Loucy (cell line): Measurements from ENCODE around the gene PPDPF.

Experiments
- H2AFZ ChIP-seq: fragments of 200-600 bp; sonication (generic); 2 replicates; pipeline ENCODE4 v1.6.0; 2016; ENCODE audit warnings: antibody characterized with exemption, mild to moderate bottlenecking, low read length, moderate library complexity
- H3F3A ChIP-seq: fragments of 200-600 bp; 2 replicates; pipeline ENCODE4 v1.6.0; 2016; ENCODE audit warnings: antibody characterized with exemption, low read depth, mild to moderate bottlenecking
- H3K27me3 ChIP-seq: fragments of 200-600 bp; sonication (generic); 2 replicates; pipeline ENCODE4 v1.6.1; 2014; ENCODE audit warnings: low read length, mild to moderate bottlenecking; ENCODE audit not compliant: insufficient read depth, poor library complexity, severe bottlenecking
- H3K36me3 ChIP-seq: fragments of 200-600 bp; sonication (generic); 2 replicates; pipeline ENCODE4 v1.6.1; 2016; ENCODE audit warnings: low read length; ENCODE audit not compliant: insufficient read depth
- H3K4me1 ChIP-seq: fragments of 200-600 bp; sonication (generic); 2 replicates; pipeline ENCODE4 v1.5.1; 2014; ENCODE audit warnings: low read length, mild to moderate bottlenecking; ENCODE audit not compliant: insufficient read depth, poor library complexity, severe bottlenecking
- H3K4me2 ChIP-seq: fragments of 200-600 bp; sonication (generic); 2 replicates; pipeline ENCODE4 v1.6.0; 2014; ENCODE audit warnings: antibody characterized with exemption, low read length, low read depth, mild to moderate bottlenecking; ENCODE audit not compliant: poor library complexity, severe bottlenecking
- H3K4me3 ChIP-seq: fragments of 200-600 bp; sonication (generic); 2 replicates; pipeline ENCODE4 v1.5.1; 2014; ENCODE audit warnings: low read length, mild to moderate bottlenecking, mixed read lengths; ENCODE audit not compliant: poor library complexity, severe bottlenecking
- H3K79me2 ChIP-seq: fragments of 200-600 bp; sonication (generic); 2 replicates; pipeline ENCODE4 v1.6.1; 2014; ENCODE audit warnings: low read length; ENCODE audit not compliant: insufficient read depth
- H3K9ac ChIP-seq: fragments of 200-600 bp; sonication (generic); 2 replicates; pipeline ENCODE4 v1.6.0; 2014; ENCODE audit warnings: mild to moderate bottlenecking, low read depth, low read length, moderate library complexity; ENCODE audit not compliant: poor library complexity, severe bottlenecking
- H3K9me2 ChIP-seq: fragments of 200-600 bp; sonication (generic); replicated peaks from 2 replicates; pipeline ENCODE4 v1.6.1; 2016; ENCODE audit warnings: low read depth, low read length, mixed read lengths
- H3K9me3 ChIP-seq: fragments of 200-600 bp; sonication (generic); 2 replicates; pipeline ENCODE4 v1.6.1; 2014; ENCODE audit warnings: mild to moderate bottlenecking, antibody characterized with exemption, low read length, low read depth; ENCODE audit not compliant: insufficient read depth
- H4K20me1 ChIP-seq: fragments of 200-600 bp; sonication (generic); 2 replicates; pipeline ENCODE4 v1.6.0; 2014; ENCODE audit warnings: antibody characterized with exemption, low read length, mild to moderate bottlenecking; ENCODE audit not compliant: insufficient read depth, poor library complexity, severe bottlenecking
- CTCF ChIP-seq: fragments of 200-600 bp; sonication (generic); conservative IDR thresholded peaks from 2 replicates; pipeline ENCODE4 v1.5.1; 2014; ENCODE audit warnings: mild to moderate bottlenecking, antibody characterized with exemption, low read length
- EZH2phosphoT487 ChIP-seq: fragments of 200-600 bp; IDR thresholded peaks from 2 replicates; pipeline ENCODE4 v1.6.1; 2018; ENCODE audit warnings: antibody characterized with exemption, mild to moderate bottlenecking, moderate library complexity, borderline replicate concordance

Gene PPDPF

GRCh38 chr20:63525971-63526370, 5.4 kb downstream of the PPDPF start:
- TF ChIP-seq CTCF, result no peak
- TF ChIP-seq EZH2phosphoT487, result no peak
- no peaks in the 10 kb centered on the region for H3K27me3 ChIP-seq
- H3K79me2 ChIP-seq, result peaks cover 25% of the 10 kb centered on the region
- H3K4me2 ChIP-seq, result no peak overlapping the region
- H3K9me3 ChIP-seq, result no peaks in the 10 kb centered on the region
- 0 out of 2 replicates have a peak, but pooled peaks cover 3% of the 10 kb centered on the region for H3F3A ChIP-seq
- H3K9me2 ChIP-seq, result no peaks in the 10 kb centered on the region
- H3K4me1 ChIP-seq, result peaks cover 8% of the 10 kb centered on the region
- no peak overlapping the region for H3K4me3 ChIP-seq
- H2AFZ ChIP-seq, result no peak overlapping the region
- no peak overlapping the region for H3K9ac ChIP-seq
- H4K20me1 ChIP-seq, result peaks cover 27% of the 10 kb centered on the region
- H3K36me3 ChIP-seq, result no peaks in the 10 kb centered on the region; the same call in 1 of the 2 replicates

GRCh38 chr20:63527184-63527583, 6.6 kb downstream of the PPDPF start:
- no peak overlapping the region for H3K4me2 ChIP-seq
- H3K9ac ChIP-seq, result no peak overlapping the region
- no peaks in the 10 kb centered on the region for H3K27me3 ChIP-seq
- H3K9me3 ChIP-seq, result no peaks in the 10 kb centered on the region
- H3F3A ChIP-seq, result 0 out of 2 replicates have a peak, but pooled peaks cover 3% of the 10 kb centered on the region
- H2AFZ ChIP-seq, result no peak overlapping the region
- H3K4me1 ChIP-seq, result peaks cover 5% of the 10 kb centered on the region
- no peaks in the 10 kb centered on the region for H3K9me2 ChIP-seq
- H3K4me3 ChIP-seq, result no peak overlapping the region
- no peaks in the 10 kb centered on the region for H3K36me3 ChIP-seq
- no peak for TF ChIP-seq CTCF
- TF ChIP-seq EZH2phosphoT487, result no peak
- peaks cover 13% of the 10 kb centered on the region for H3K79me2 ChIP-seq
- H4K20me1 ChIP-seq, result peaks cover 15% of the 10 kb centered on the region

- H2AFZ ChIP-seq, result no peak overlapping the region
- no peak for TF ChIP-seq EZH2phosphoT487
- TF ChIP-seq CTCF, result no peak
- no peaks in the 10 kb centered on the region for H3K9me2 ChIP-seq
- no peaks in the 10 kb centered on the region for H3K27me3 ChIP-seq
- H3K36me3 ChIP-seq, result no peaks in the 10 kb centered on the region
- H3K79me2 ChIP-seq, result no peaks in the 10 kb centered on the region
- no peaks in the 10 kb centered on the region for H4K20me1 ChIP-seq
- H3K9me3 ChIP-seq, result no peaks in the 10 kb centered on the region
- no peak overlapping the region for H3K4me3 ChIP-seq
- H3K4me1 ChIP-seq, result no peaks in the 10 kb centered on the region
- H3K9ac ChIP-seq, result no peak overlapping the region
- H3F3A ChIP-seq, result 0 out of 2 replicates have a peak, but pooled peaks cover 3% of the 10 kb centered on the region
- no peak overlapping the region for H3K4me2 ChIP-seq
Measured at GRCh38 chr20:63529180-63529860, 8.8 kb downstream of the PPDPF start.
